Subcutaneous adipose tissue (tissue), 4 donors: ENCODE measurements around the gene MFAP3. TPM values are rescaled to one million over a fixed set of nuclear protein-coding genes. Genes with fewer than 3 reads are reported as not detected.

Source experiments
- total RNA-seq, 4 donors: library from RNA; depleted of rRNA; stranded (reverse); fragments of >200 nt; gene quantifications; one replicate each; pipeline ENCODE4 v1.1.0, GENCODE V29; 2016
- TF ChIP-seq, protein P1 (sequence below): fragments of 450-650 bp; IDR thresholded peaks from one replicate; pipeline ENCODE4 v1.5.1; 2016; ENCODE audit warnings: low read depth, mild to moderate bottlenecking, control low read depth, antibody characterized with exemption, moderate library complexity

MFAP3 gene
- total RNA-seq: 10 to 100 TPM; 50.4 to 68.2 (median 62.0) TPM

DNA sequence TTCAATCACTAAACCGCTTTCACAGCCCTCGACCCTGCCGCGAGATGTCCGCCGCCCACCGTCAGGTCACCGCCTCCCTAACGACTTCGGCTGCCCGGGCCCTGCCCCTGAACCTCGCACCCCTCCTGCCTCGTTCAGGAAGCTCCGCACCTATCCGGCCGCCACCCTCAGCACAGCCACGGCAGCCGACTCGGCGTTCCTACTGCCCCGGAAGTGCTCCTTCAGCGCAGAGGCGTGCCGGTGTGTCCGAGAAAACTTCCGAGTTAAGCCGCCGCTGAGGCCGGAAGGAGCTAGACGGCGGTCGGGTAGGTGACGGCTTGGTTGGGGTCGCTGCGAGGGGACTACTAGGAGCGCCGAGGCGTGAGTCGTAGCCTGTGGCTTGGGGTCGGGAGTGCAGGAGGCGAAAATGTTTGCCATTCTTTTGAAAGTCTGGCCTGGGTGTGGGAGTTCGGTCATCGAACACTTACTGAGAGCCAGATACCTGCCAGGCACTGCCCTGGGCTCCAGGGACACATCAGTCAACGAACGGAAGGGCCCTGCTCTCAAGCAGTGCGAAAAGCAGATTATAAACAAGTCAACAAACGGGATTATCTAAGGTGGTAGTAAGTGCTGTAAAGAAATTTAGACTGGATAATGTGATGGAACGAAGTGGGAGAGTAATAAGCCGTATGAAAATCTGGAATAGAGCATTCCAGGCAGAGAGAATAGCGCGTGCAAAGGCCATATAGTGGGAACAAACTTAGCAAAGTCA, at the start of gene MFAP3, which contains the start of gene FAM114A2:
Gene MFAP3 (plus strand): TSS at position 261 of the 751 bp plus-strand sequence. CDS start 10,756 bp downstream, outside the sequence.
Gene FAM114A2 (minus strand): TSS at position 204 of the 751 bp plus-strand sequence. CDS start 3,957 bp downstream, outside the sequence.
- TF ChIP-seq, protein P1, sequence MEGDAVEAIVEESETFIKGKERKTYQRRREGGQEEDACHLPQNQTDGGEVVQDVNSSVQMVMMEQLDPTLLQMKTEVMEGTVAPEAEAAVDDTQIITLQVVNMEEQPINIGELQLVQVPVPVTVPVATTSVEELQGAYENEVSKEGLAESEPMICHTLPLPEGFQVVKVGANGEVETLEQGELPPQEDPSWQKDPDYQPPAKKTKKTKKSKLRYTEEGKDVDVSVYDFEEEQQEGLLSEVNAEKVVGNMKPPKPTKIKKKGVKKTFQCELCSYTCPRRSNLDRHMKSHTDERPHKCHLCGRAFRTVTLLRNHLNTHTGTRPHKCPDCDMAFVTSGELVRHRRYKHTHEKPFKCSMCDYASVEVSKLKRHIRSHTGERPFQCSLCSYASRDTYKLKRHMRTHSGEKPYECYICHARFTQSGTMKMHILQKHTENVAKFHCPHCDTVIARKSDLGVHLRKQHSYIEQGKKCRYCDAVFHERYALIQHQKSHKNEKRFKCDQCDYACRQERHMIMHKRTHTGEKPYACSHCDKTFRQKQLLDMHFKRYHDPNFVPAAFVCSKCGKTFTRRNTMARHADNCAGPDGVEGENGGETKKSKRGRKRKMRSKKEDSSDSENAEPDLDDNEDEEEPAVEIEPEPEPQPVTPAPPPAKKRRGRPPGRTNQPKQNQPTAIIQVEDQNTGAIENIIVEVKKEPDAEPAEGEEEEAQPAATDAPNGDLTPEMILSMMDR: no peak

DNA sequence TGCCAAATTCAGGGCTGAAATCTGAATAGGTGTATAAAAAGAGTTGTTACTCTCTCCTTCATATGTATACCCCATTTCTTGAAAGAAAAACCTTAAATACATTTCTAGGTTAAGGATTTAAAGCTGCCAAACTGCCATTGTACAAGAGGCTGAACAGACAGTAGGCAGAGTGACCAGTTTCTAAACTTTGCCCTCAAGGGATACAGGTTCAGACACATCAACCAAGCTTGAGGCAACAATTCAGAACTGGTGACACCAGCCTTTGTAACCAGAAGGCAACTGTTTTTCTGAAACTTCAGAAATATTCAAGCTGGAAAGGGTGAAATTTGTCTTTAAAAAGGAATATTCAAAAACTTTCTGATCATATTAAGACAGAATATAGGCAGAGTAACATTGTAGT, 47.6 kb upstream of the MFAP3 start:
- TF ChIP-seq, protein P1: no peak

DNA sequence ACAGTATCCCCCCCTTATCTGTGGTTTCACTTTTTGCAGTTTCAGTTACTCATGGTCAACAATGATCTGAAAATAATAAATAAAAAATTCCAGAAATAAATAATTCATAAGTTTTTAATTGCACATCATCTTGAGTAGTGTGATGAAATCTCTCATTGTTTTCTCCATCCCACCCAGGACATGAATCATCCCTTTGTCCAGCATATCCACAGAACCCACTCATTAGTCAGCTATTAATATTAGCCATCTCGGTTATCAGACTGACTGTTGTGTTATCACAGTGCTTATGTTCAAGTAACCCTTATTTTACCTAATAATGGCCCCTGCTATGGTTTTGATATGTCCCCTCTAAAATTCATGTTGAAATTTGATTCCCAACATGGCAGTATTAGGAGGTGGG, 40.8 kb upstream of the MFAP3 start:
- TF ChIP-seq, protein P1: no peak

DNA sequence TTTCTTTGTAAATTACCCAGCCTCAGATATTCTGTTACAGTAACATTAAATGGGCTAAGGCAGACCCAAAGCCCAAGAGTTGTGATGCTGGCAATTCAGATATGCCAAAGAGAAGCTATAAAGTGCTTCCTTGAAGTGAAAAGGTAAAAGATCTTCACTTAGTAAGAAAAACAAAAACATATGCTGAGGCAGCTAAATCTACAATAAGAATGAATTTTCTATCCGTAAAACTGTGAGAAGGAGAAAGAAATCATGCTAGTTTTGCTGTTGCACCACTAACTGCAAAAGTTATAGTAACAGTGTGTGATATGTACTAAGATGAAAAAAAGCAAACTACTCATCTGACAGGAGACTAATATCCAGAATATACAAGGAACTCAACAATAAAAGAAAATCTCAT, 40.0 kb upstream of the MFAP3 start:
- TF ChIP-seq, protein P1: no peak

DNA sequence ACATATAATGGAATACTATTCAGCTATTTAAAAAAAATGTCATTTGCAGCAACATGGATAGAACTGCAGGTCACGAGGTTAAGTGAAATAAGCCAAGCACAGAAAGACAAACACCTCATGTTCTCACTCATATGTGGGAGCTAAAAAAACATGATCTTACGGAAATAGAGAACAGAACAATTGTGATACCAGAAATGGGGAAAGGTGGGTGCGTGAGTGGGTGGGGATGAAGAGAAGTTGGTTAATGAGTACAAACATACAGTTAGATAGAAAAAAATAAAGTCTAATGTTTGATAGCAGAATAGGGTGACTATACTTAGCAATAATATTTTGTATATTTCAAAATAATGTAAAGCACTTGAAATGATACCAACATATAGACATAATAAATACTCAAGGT, 38.8 kb upstream of the MFAP3 start:
- TF ChIP-seq, protein P1: no peak

DNA sequence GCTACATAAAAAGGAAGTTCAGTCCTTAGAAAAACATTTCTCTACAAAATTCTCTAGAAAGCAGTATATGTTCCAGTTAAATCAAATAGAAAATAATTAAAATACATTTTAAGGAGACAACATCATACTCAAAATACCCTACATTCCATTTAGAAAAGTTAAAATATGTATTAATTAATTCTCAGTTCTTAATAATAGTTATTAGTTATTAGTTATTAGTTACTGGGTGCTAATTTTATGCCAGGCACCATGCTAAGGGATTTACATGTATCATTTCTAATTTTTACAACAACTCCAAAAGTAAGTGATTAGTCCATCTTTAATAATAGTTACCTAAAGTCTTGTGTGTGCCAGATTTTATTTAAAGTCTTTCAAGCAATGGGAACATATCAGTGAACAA, 38.1 kb upstream of the MFAP3 start:
- TF ChIP-seq, protein P1: no peak

DNA sequence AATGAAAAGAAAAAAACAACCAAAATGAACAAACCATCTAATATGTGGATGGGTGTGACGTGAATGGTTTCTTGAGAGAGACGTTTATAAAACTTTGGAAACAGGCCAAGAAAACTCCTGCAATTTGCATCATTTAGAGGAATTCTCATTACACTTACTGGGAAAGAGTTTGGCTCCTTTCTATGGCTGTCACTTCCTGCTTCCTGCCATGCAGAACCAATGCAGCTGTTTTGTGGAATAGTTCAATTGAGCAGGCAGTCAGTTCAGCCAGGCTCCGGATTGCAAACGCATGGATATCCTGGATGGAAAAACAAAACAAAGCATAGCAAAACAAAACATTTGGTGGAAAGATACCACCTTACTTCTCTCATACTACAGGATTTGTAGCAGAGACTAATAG, 36.7 kb upstream of the MFAP3 start:
- TF ChIP-seq, protein P1: no peak
